Transverse colon (tissue), 4 donors: ENCODE data around the gene ERCC6L2. TPM values are rescaled to one million over a fixed set of nuclear protein-coding genes. Genes with fewer than 3 reads are reported as not detected.
A peak's percentile ranks its signal among the peaks of the same experiment; 100 is the strongest.

Experiments used
- DNase-seq: peaks from one replicate; pipeline ENCODE4 v3.0.0-alpha.2; 2019
- H3K27ac ChIP-seq, 4 donors: fragments of 200-600 bp; sonication (generic); 2 replicates each; pipeline ENCODE4 v1.5.1; 2016 to 2018; ENCODE audit warnings: inconsistent platforms in 4 of 4
- H3K27me3 ChIP-seq: fragments of 200-600 bp; sonication (generic); 2 replicates; pipeline ENCODE4 v1.5.1; 2017; ENCODE audit warnings: inconsistent platforms
- H3K36me3 ChIP-seq, 4 donors: fragments of 200-600 bp; sonication (generic); 2 replicates each; pipeline ENCODE4 v1.5.1; 2017 to 2019; ENCODE audit warnings: inconsistent platforms in 4 of 4
- H3K4me1 ChIP-seq, 4 donors: fragments of 200-600 bp; sonication (generic); 2 replicates each; pipeline ENCODE4 v1.5.1; 2017 to 2020; ENCODE audit warnings: inconsistent platforms in 4 of 4
- H3K4me3 ChIP-seq, 4 donors: fragments of 200-600 bp; sonication (generic); 1 replicate in 1 of 4; 2 replicates in 3 of 4; pipeline versions ENCODE4 v1.5.1 to v1.6.1; 2017 to 2019; ENCODE audit warnings: inconsistent platforms in 4 of 4
- H3K9me3 ChIP-seq, 2 donors: fragments of 200-600 bp; sonication (generic); 2 replicates each; pipeline ENCODE4 v1.5.1; 2017 to 2019; ENCODE audit warnings: inconsistent platforms in 2 of 2
- CTCF ChIP-seq, 5 experiments: fragments of 200-600 bp in 3 of 5; fragments of 450-650 bp in 2 of 5; sonication (generic) in 3 of 5; IDR thresholded peaks; 1 replicate in 2 of 5; 2 replicates in 3 of 5; pipeline ENCODE4 v1.5.1; 2016 to 2017; ENCODE audit warnings: antibody characterized with exemption in 5 of 5, inconsistent platforms in 3 of 5, mild to moderate bottlenecking in 2 of 5, moderate library complexity in 1 of 5
- EP300 ChIP-seq: sonication (generic); formaldehyde crosslinking; IDR thresholded peaks from one replicate; pipeline ENCODE4 v1.6.1; 2017; ENCODE audit warnings: antibody characterized with exemption, low read depth
- POLR2A ChIP-seq: fragments of 450-650 bp; IDR thresholded peaks from one replicate; pipeline ENCODE4 v1.6.1; 2016; ENCODE audit warnings: antibody characterized with exemption, mild to moderate bottlenecking, moderate library complexity
- POLR2AphosphoS5 ChIP-seq, 3 donors: sonication (generic); formaldehyde crosslinking; IDR thresholded peaks; one replicate each; pipeline ENCODE4 v1.6.1; 2016; ENCODE audit warnings: antibody characterized with exemption in 3 of 3
- WGBS, 2 donors: methylation state at CpG; one replicate each; pipeline ENCODE4 v1.1.5; 2018; ENCODE audit warnings: low coverage in 1 of 2; 5-methylcytosine and 5-hydroxymethylcytosine counted together
- in situ Hi-C, 4 donors: fragments of 200-750 bp; cut with MboI; loops; one replicate each; pipeline versions ENCODE4 v1.15.0 to v1.15.1; 2017; ENCODE audit warnings: low sequenced_read_pairs in 3 of 4, low pct_ligation_motif_present in 1 of 4, low pct_unique_long_range_greater_than_20kb in 1 of 4
- intact Hi-C: fragments of 100-400 bp; cut with DNase I; formaldehyde crosslinking; loops from one replicate; pipeline ENCODE4 v1.15.1; 2023; ENCODE audit warnings: low total_unique reads
- total RNA-seq, 4 donors: library from RNA; depleted of rRNA; stranded (reverse); fragments of >200 nt; gene quantifications; one replicate each; pipeline ENCODE4 v1.1.0, GENCODE V29; 2016

Gene ERCC6L2
- total RNA-seq, 4 donors from 2014 or later = 62.7 to 84.6 (median 77.3) TPM

- no peak overlapping the region for H3K27ac ChIP-seq
- H3K27me3 ChIP-seq = no peaks in the 10 kb centered on the region
- H3K4me1 ChIP-seq = no peaks in the 10 kb centered on the region
- no peaks in the 10 kb centered on the region for H3K9me3 ChIP-seq
- no peaks in the 10 kb centered on the region for H3K36me3 ChIP-seq
- TF ChIP-seq POLR2A = no peak
- TF ChIP-seq EP300 = no peak
- TF ChIP-seq CTCF (IDR thresholded peaks at IDR 0.05) = peak in 1 of 5 experiments; percentile 2
- no peak for TF ChIP-seq POLR2AphosphoS5 (IDR thresholded peaks at IDR 0.05)
- in situ Hi-C loops (no loop called here), intact Hi-C loops (no loop called here)
- no peak for DNase-seq
- WGBS, 2 donors = 80 to 84% methylated on average over 1 to 2 of the region's 2 CpGs
- H3K4me3 ChIP-seq = no peak overlapping the region
Measured at GRCh38 chr9:95907794-95908193, 32.3 kb downstream of the ERCC6L2 start.

- Histone ChIP-seq H3K36me3 (no peaks in the 10 kb centered on the region), H3K4me3 (no peak overlapping the region), H3K4me1 (no peaks in the 10 kb centered on the region), H3K27ac (no peak overlapping the region), H3K9me3 (no peaks in the 10 kb centered on the region), H3K27me3 (no peaks in the 10 kb centered on the region)
- no peak for TF ChIP-seq POLR2A
- TF ChIP-seq POLR2AphosphoS5 (IDR thresholded peaks at IDR 0.05) = no peak
- TF ChIP-seq CTCF (IDR thresholded peaks at IDR 0.05) = no peak
- TF ChIP-seq EP300 = no peak
- no peak for DNase-seq
- in situ Hi-C loops = no loop called here
- 95 to 100% methylated on average over 2 to 3 of the region's 3 CpGs for WGBS, 2 donors
- intact Hi-C loops = no loop called here
Measured at GRCh38 chr9:95910023-95910707, 34.7 kb downstream of the ERCC6L2 start.

- Histone ChIP-seq H3K36me3 (peaks cover 0 to 5% (median under 1%) of the 10 kb centered on the region in 4 donors), H3K4me1 (no peaks in the 10 kb centered on the region), H3K9me3 (no peaks in the 10 kb centered on the region), H3K4me3 (no peak overlapping the region), H3K27ac (no peak overlapping the region), H3K27me3 (no peaks in the 10 kb centered on the region)
- intact Hi-C loops (no loop called here), in situ Hi-C loops (no loop called here)
- TF ChIP-seq POLR2AphosphoS5 (IDR thresholded peaks at IDR 0.05) = no peak
- no peak for TF ChIP-seq POLR2A
- no peak for TF ChIP-seq CTCF (IDR thresholded peaks at IDR 0.05)
- TF ChIP-seq EP300 = no peak
- WGBS, 2 donors = 89 to 100% methylated on average over 2 to 3 of the region's 3 CpGs
- DNase-seq = no peak
Measured at GRCh38 chr9:95910770-95911340, 35.4 kb downstream of the ERCC6L2 start.

GRCh38 chr9:95912773-95913172, 37.3 kb downstream of the ERCC6L2 start:
- in situ Hi-C loops = no loop called here

More at GRCh38 chr9:95912773-95913172, 37.3 kb downstream of the ERCC6L2 start:
- DNase-seq = no peak
- peaks cover 0 to 19% (median 8%) of the 10 kb centered on the region in 4 donors for H3K36me3 ChIP-seq
- no peaks in the 10 kb centered on the region for H3K27me3 ChIP-seq
- intact Hi-C loops = no loop called here
- TF ChIP-seq POLR2A (no peak), POLR2AphosphoS5 (IDR thresholded peaks at IDR 0.05) (no peak), EP300 (no peak), CTCF (IDR thresholded peaks at IDR 0.05) (no peak)
- H3K4me3 ChIP-seq = no peak overlapping the region
- H3K27ac ChIP-seq = no peak overlapping the region
- H3K9me3 ChIP-seq = no peaks in the 10 kb centered on the region
- H3K4me1 ChIP-seq = no peaks in the 10 kb centered on the region
